H1 (cell line): ENCODE data around the gene BUD23. TPM values are rescaled to one million over a fixed set of nuclear protein-coding genes. Genes with fewer than 3 reads are reported as not detected.

ENCODE experiments used
- CTCF ChIA-PET: fragments of 300-600 bp; sonication (Branson Sonifier 250); formaldehyde crosslinking; loops from one replicate; lab custom pipeline; 2021; ENCODE audit not compliant: partially characterized antibody; lab: Charles Lee
- POLR2A ChIA-PET: fragments of 300-600 bp; sonication (Branson Sonifier 250); formaldehyde crosslinking; loops from one replicate; lab custom pipeline; 2021; ENCODE audit warnings: inconsistent platforms; ENCODE audit not compliant: partially characterized antibody; lab: Charles Lee
- DNase-seq, 2 experiments: peaks; one replicate each; pipeline versions ENCODE4 v3.0.0 to v3.0.0-alpha.2; 2010 to 2022; ENCODE audit warnings: low spot score in 2 of 2, low read depth in 1 of 2, mixed read lengths in 1 of 2
- FAIRE-seq: peaks from 2 replicates; lab custom pipeline; 2011; peaks lifted over from hg19 to GRCh38; lab: Jason Lieb, UNC
- H2AFZ ChIP-seq: 2 replicates; pipeline ENCODE4 v1.8.1; 2012; ENCODE audit warnings: low read length, inconsistent platforms
- H2AK5ac ChIP-seq: 2 replicates; pipeline ENCODE4 v1.6.1; 2013; ENCODE audit warnings: low read depth, low read length
- H2BK120ac ChIP-seq: replicated peaks from 2 replicates; pipeline ENCODE3; 2013; ENCODE audit warnings: low read depth, low read length, inconsistent platforms
- H2BK12ac ChIP-seq: 2 replicates; pipeline ENCODE4 v1.6.1; 2013; ENCODE audit warnings: low read depth, low read length
- H2BK15ac ChIP-seq: 2 replicates; pipeline ENCODE4 v1.6.1; 2013; ENCODE audit warnings: low read length
- H2BK20ac ChIP-seq: 2 replicates; pipeline ENCODE4 v1.6.1; 2013; ENCODE audit warnings: low read length
- H2BK5ac ChIP-seq: 2 replicates; pipeline ENCODE4 v1.6.1; 2013; ENCODE audit warnings: low read depth, low read length
- H3K14ac ChIP-seq: 2 replicates; pipeline ENCODE4 v1.6.1; 2013; ENCODE audit warnings: inconsistent platforms; ENCODE audit not compliant: insufficient read length
- H3K18ac ChIP-seq: 2 replicates; pipeline ENCODE4 v1.6.1; 2013; ENCODE audit warnings: low read length; ENCODE audit errors: extremely low read depth
- H3K23ac ChIP-seq: 2 replicates; pipeline ENCODE4 v1.6.1; 2013; ENCODE audit warnings: inconsistent platforms; ENCODE audit not compliant: insufficient read length
- H3K23me2 ChIP-seq: 2 replicates; pipeline ENCODE4 v1.6.1; 2013; ENCODE audit warnings: low read depth, low read length
- H3K27ac ChIP-seq: 2 replicates; pipeline ENCODE4 v1.6.1; 2011; ENCODE audit warnings: low read depth, low read length, inconsistent platforms
- H3K27me3 ChIP-seq, 4 experiments: replicated peaks in 1 of 4; 1 replicate in 1 of 4; 2 replicates in 3 of 4; pipeline versions ENCODE4 v1.6.1 to v1.8.1; 2011 to 2013; ENCODE audit warnings: low read length in 3 of 4, mild to moderate bottlenecking in 3 of 4, inconsistent platforms in 2 of 4, mixed read lengths in 2 of 4, moderate library complexity in 1 of 4; ENCODE audit not compliant: control insufficient read depth in 3 of 4, insufficient read depth in 3 of 4; ENCODE audit errors: extremely low read depth in 1 of 4
- H3K36me3 ChIP-seq, 4 experiments: 2 replicates each; pipeline versions ENCODE4 v1.6.1 to v1.8.1; 2011 to 2013; ENCODE audit warnings: mild to moderate bottlenecking in 4 of 4, low read length in 3 of 4, moderate library complexity in 2 of 4, control low read depth in 1 of 4, inconsistent platforms in 1 of 4; ENCODE audit not compliant: insufficient read depth in 4 of 4, control insufficient read depth in 2 of 4
- H3K4ac ChIP-seq: replicated peaks from 2 replicates; pipeline ENCODE3; 2013; ENCODE audit warnings: low read length, low read depth, mixed read lengths, inconsistent platforms; ENCODE audit not compliant: insufficient read length
- H3K4me1 ChIP-seq, 4 experiments: replicated peaks in 1 of 4; 1 replicate in 1 of 4; 2 replicates in 3 of 4; pipeline versions ENCODE4 v1.6.1 to v1.8.1; 2011 to 2013; ENCODE audit warnings: low read length in 3 of 4, inconsistent platforms in 2 of 4, mixed read lengths in 1 of 4; ENCODE audit not compliant: insufficient read depth in 4 of 4, control insufficient read depth in 3 of 4
- H3K4me2 ChIP-seq, 2 experiments: 2 replicates each; pipeline versions ENCODE4 v1.6.1 to v1.8.1; 2011 to 2013; ENCODE audit warnings: low read depth in 2 of 2, low read length in 2 of 2, control low read depth in 1 of 2, inconsistent platforms in 1 of 2, mild to moderate bottlenecking in 1 of 2; ENCODE audit not compliant: insufficient read depth in 1 of 2
- H3K4me3 ChIP-seq, 4 experiments: fragments of 200-600, 300-600 bp in 1 of 4; sonication (generic), shearing (Covaris generic), sonication (Bioruptor Twin) in 1 of 4; 2 replicates each; pipeline versions ENCODE4 v1.5.1 to v1.8.1; 2011 to 2016; ENCODE audit warnings: low read length in 4 of 4, low read depth in 3 of 4, control low read depth in 2 of 4, inconsistent platforms in 2 of 4, mild to moderate bottlenecking in 2 of 4, mixed read lengths in 1 of 4, moderate library complexity in 1 of 4; ENCODE audit not compliant: insufficient read depth in 2 of 4; ENCODE audit errors: extremely low read depth in 1 of 4
- H3K56ac ChIP-seq: replicated peaks from 2 replicates; pipeline ENCODE3; 2013; ENCODE audit warnings: low read depth, mild to moderate bottlenecking, mixed read lengths, low read length, inconsistent platforms; ENCODE audit not compliant: insufficient read length
- H3K79me1 ChIP-seq: 2 replicates; pipeline ENCODE4 v1.6.1; 2013; ENCODE audit warnings: low read depth, low read length, control low read depth
- H3K79me2 ChIP-seq, 2 experiments: 2 replicates each; pipeline versions ENCODE4 v1.6.1 to v1.8.1; 2012 to 2013; ENCODE audit warnings: low read length in 2 of 2, mild to moderate bottlenecking in 2 of 2, inconsistent platforms in 1 of 2; ENCODE audit not compliant: insufficient read depth in 2 of 2, control insufficient read depth in 1 of 2
- H3K9ac ChIP-seq, 4 experiments: replicated peaks in 1 of 4; 1 replicate in 1 of 4; 2 replicates in 3 of 4; pipeline versions ENCODE4 v1.6.1 to v1.8.1; 2011 to 2013; ENCODE audit warnings: low read depth in 3 of 4, low read length in 3 of 4, control low read depth in 2 of 4, mild to moderate bottlenecking in 2 of 4, moderate library complexity in 2 of 4, inconsistent platforms in 1 of 4; ENCODE audit errors: extremely low read depth in 1 of 4
- H3K9me3 ChIP-seq, 2 experiments: 2 replicates each; pipeline versions ENCODE4 v1.6.1 to v1.8.1; 2012 to 2013; ENCODE audit warnings: mild to moderate bottlenecking in 2 of 2, moderate library complexity in 2 of 2, control low read depth in 1 of 2, inconsistent platforms in 1 of 2, low read depth in 1 of 2, low read length in 1 of 2, mixed read lengths in 1 of 2; ENCODE audit not compliant: insufficient read depth in 2 of 2
- H4K20me1 ChIP-seq, 2 experiments: replicated peaks in 1 of 2; 2 replicates each; pipeline versions ENCODE3 to v1.8.1; 2011 to 2013; ENCODE audit warnings: inconsistent platforms in 2 of 2, low read length in 2 of 2, mild to moderate bottlenecking in 1 of 2; ENCODE audit not compliant: insufficient read depth in 2 of 2, control insufficient read depth in 1 of 2
- H4K5ac ChIP-seq: 2 replicates; pipeline ENCODE4 v1.6.1; 2013; ENCODE audit warnings: low read length, low read depth, mixed read lengths, inconsistent platforms; ENCODE audit not compliant: insufficient read length
- H4K8ac ChIP-seq: 2 replicates; pipeline ENCODE4 v1.8.0; 2013; ENCODE audit warnings: mild to moderate bottlenecking, moderate library complexity, low read length, inconsistent platforms; ENCODE audit not compliant: insufficient read depth; ENCODE audit errors: extremely low read depth
- H4K91ac ChIP-seq: replicated peaks from 2 replicates; pipeline ENCODE3; 2013; ENCODE audit warnings: low read length, mixed read lengths, inconsistent platforms; ENCODE audit not compliant: insufficient read length
- ASH2L ChIP-seq: fragments of 200-600, 300-600 bp; sonication (generic); IDR thresholded peaks from one replicate; pipeline ENCODE4 v1.7.1; 2017; ENCODE audit warnings: low read length
- ATF3 ChIP-seq: IDR thresholded peaks from 2 replicates; pipeline ENCODE4 v1.6.1; 2011; ENCODE audit warnings: low read depth, mild to moderate bottlenecking, low read length; ENCODE audit not compliant: insufficient read depth
- CBX5 ChIP-seq: fragments of 300-800, 300-1000 bp; sonication (generic); IDR thresholded peaks from 2 replicates; pipeline ENCODE4 v1.7.1; 2016; ENCODE audit warnings: antibody characterized with exemption, low read length, low read depth
- CBX8 ChIP-seq: fragments of 300-800, 300-1000 bp; sonication (generic); IDR thresholded peaks from 2 replicates; pipeline ENCODE4 v1.7.1; 2016; ENCODE audit warnings: low read depth, low read length, borderline replicate concordance
- CHD1 ChIP-seq: IDR thresholded peaks from 2 replicates; pipeline ENCODE4 v1.6.1; 2012; ENCODE audit warnings: low read depth, low read length, improper control_type of control experiment
- JUN ChIP-seq: IDR thresholded peaks from 2 replicates; pipeline ENCODE4 v1.6.1; 2011; ENCODE audit warnings: low read depth, mild to moderate bottlenecking, improper control_type of control experiment, low read length
- JUND ChIP-seq: IDR thresholded peaks from 2 replicates; pipeline ENCODE4 v1.6.1; 2011; ENCODE audit warnings: mild to moderate bottlenecking, improper control_type of control experiment, low read length
- RXRA ChIP-seq: IDR thresholded peaks from 2 replicates; pipeline ENCODE4 v1.6.1; 2011; ENCODE audit warnings: low read depth, mild to moderate bottlenecking, low read length, moderate library complexity; ENCODE audit not compliant: insufficient read depth
- SP2 ChIP-seq: IDR thresholded peaks from 2 replicates; pipeline ENCODE4 v1.6.1; 2012; ENCODE audit warnings: mild to moderate bottlenecking, low read length, inconsistent platforms
- TBP ChIP-seq: IDR thresholded peaks from 2 replicates; pipeline ENCODE4 v1.6.1; 2011; ENCODE audit warnings: low read depth, low read length, improper control_type of control experiment
- TEAD4 ChIP-seq: IDR thresholded peaks from 2 replicates; pipeline ENCODE4 v1.6.1; 2012; ENCODE audit warnings: low read depth, low read length, inconsistent platforms, mixed read lengths
- USF2 ChIP-seq: IDR thresholded peaks from 2 replicates; pipeline ENCODE4 v1.6.1; 2011; ENCODE audit warnings: low read length, improper control_type of control experiment
- YY1 ChIP-seq: IDR thresholded peaks from 2 replicates; pipeline ENCODE4 v1.6.1; 2011; ENCODE audit warnings: low read depth, mild to moderate bottlenecking, low read length
- WGBS, 2 experiments: shearing (Covaris generic) in 1 of 2; methylation state at CpG; one replicate each; pipeline versions ENCODE4 v1.1.6 to v1.1.7; 2013 to 2015; ENCODE audit warnings: low lambda C conversion rate in 2 of 2, mixed read lengths in 2 of 2, inconsistent platforms in 1 of 2, low coverage in 1 of 2, missing lambda C conversion rate in 1 of 2; ENCODE audit not compliant: insufficient replicate concordance in 2 of 2, insufficient coverage in 1 of 2, insufficient read length in 1 of 2; ENCODE audit errors: extremely low coverage in 1 of 2, missing lambda C conversion rate in 1 of 2; 5-methylcytosine and 5-hydroxymethylcytosine counted together
- polyA plus RNA-seq, 7 experiments: library from polyadenylated mRNA; depleted of rRNA in 3 of 7; stranded (reverse) in 5 of 7; unstranded in 2 of 7; fragments of >200 nt in 5 of 7; fragments of 200-250 nt in 2 of 7; gene quantifications; 1 replicate in 5 of 7; 2 replicates in 1 of 7; 4 replicates in 1 of 7; pipeline versions ENCODE4 v1.2.1 to v1.2.3, GENCODE V29; 2011 to 2013; ENCODE audit warnings: missing spikeins in 2 of 7, mixed read lengths in 2 of 7
- total RNA-seq: library from RNA; stranded (reverse); fragmentation: NEBNext Ultra II Directional; extraction: Animal tissue kit (Norgen Biotek cat#: 25700); gene quantifications from 2 replicates; pipeline ENCODE4 v1.2.1, GENCODE V29; 2021

Gene BUD23
- total and polyA plus RNA-seq, 2 of the 8 experiments (the other 6 are each of a cell fraction or from before 2014, with no cell fraction given) = 72.3 to 78.4 TPM

- peaks cover 8% of the 10 kb centered on the region; the same call in 1 of the 2 replicates for H3K23me2 ChIP-seq
- no peak overlapping the region for H3K56ac ChIP-seq
- TF ChIP-seq CBX8 (no peak), CHD1 (no peak), JUN (no peak), USF2 (no peak), TEAD4 (no peak), TBP (no peak), JUND (no peak), RXRA (no peak), ATF3 (no peak), YY1 (no peak), SP2 (no peak), ASH2L (no peak), CBX5 (no peak)
Observed at GRCh38 chr7:73650524-73650923, 32.9 kb upstream of the BUD23 start.

More at GRCh38 chr7:73650524-73650923, 32.9 kb upstream of the BUD23 start:
- H3K4ac ChIP-seq = no peak overlapping the region
- no peak overlapping the region for H3K4me2 ChIP-seq
- no peak overlapping the region for H3K27ac ChIP-seq
- no peak overlapping the region for H2AFZ ChIP-seq
- no peak overlapping the region for H3K9ac ChIP-seq
- H4K5ac ChIP-seq = no peak overlapping the region
- H3K79me2 ChIP-seq = no peaks in the 10 kb centered on the region
- no peak overlapping the region for H3K4me3 ChIP-seq
- H3K14ac ChIP-seq = no peak overlapping the region
- H2AK5ac ChIP-seq = no peak overlapping the region
- H2BK5ac ChIP-seq = no peak overlapping the region
- no peaks in the 10 kb centered on the region for H3K9me3 ChIP-seq
- no peaks in the 10 kb centered on the region for H4K20me1 ChIP-seq
- 0 out of 2 replicates have a peak overlapping the region, but pooled peaks have one; percentile 72 for H2BK15ac ChIP-seq
- DNase-seq (no peak), FAIRE-seq (no peak)
- 83% methylated on average over 5 of the region's 5 CpGs; no CpG with 5 or more reads in 1 of the 2 experiments for WGBS, 2 experiments
- H2BK120ac ChIP-seq = no peak overlapping the region
- H3K4me1 ChIP-seq = peaks cover 0 to 14% (median 7%) of the 10 kb centered on the region in 4 experiments; a peak in 6 of 7 replicates
- POLR2A ChIA-PET = no interaction called here
- no peak overlapping the region for H3K23ac ChIP-seq
- H2BK20ac ChIP-seq = no peak overlapping the region
- H3K36me3 ChIP-seq = no peaks in the 10 kb centered on the region
- H2BK12ac ChIP-seq = no peak overlapping the region
- peaks cover 0 to 30% (median 25%) of the 10 kb centered on the region in 4 experiments; a peak in 6 of 7 replicates for H3K27me3 ChIP-seq
- H4K91ac ChIP-seq = no peak overlapping the region
- no peak overlapping the region for H4K8ac ChIP-seq
- H3K18ac ChIP-seq = no peak overlapping the region
- no peaks in the 10 kb centered on the region for H3K79me1 ChIP-seq
- CTCF ChIA-PET = interaction anchor here (0.8 kb wide), 1 partner anchor 75 kb away, joined by 3 read pairs; no protein-coding TSS in a partner anchor
